ENCODE measurements around the gene ZNF611.

DNA sequence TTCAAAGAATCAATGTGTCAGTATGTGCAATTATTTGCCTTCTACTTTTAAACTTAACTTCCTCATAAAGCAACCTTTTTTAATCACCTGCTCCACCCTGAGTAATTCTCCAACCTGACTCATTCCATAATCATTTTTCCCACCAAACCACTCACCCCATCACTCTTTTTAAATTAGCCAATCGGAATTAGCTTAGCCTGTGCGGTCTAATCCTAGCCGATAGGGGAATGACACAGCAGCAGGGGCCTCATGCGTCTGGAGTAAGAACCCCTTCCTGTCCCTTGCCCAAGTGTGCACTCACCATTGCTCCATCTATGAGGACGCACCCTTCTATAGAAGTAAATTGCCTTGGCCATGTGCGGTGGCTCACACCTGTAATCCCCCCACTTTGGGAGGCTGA lies 69.3 kb downstream of the ZNF611 start:
- TF ChIP-seq ZNF124 (CRISPR knock-in tag; IDR thresholded peaks at IDR 0.05) (no peak), GTF2A2 (tag; IDR thresholded peaks at IDR 0.05) (no peak), CREB1 (IDR thresholded peaks at IDR 0.05) (no peak), CREB1 (CRISPR knock-in tag; IDR thresholded peaks at IDR 0.05) (no peak)
- TF ChIP-seq, protein P1, sequence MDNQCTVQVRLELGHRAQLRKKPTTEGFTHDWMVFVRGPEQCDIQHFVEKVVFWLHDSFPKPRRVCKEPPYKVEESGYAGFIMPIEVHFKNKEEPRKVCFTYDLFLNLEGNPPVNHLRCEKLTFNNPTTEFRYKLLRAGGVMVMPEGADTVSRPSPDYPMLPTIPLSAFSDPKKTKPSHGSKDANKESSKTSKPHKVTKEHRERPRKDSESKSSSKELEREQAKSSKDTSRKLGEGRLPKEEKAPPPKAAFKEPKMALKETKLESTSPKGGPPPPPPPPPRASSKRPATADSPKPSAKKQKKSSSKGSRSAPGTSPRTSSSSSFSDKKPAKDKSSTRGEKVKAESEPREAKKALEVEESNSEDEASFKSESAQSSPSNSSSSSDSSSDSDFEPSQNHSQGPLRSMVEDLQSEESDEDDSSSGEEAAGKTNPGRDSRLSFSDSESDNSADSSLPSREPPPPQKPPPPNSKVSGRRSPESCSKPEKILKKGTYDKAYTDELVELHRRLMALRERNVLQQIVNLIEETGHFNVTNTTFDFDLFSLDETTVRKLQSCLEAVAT (IDR thresholded peaks at IDR 0.05) = no peak

All from K562 (cell line).